ENCODE data around the gene SPRYD7.

GRCh38 chr13:49985129-49985528, 49.0 kb upstream of the SPRYD7 start:
- no peak for TF ChIP-seq CTCF (IDR thresholded peaks at IDR 0.05; ENCODE audit: low read length)
- no peak for TF ChIP-seq EZH2 (IDR thresholded peaks at IDR 0.05; ENCODE audit: borderline replicate concordance, low read length)
